Activated naive CD4-positive, alpha-beta T cell treated with anti-CD3 and anti-CD28 coated beads, Interleukin-2, amount 50 U/mL, for 24 hours (primary cell): Measurements from ENCODE around the gene NUDT1.
"Not testable (repeated sequence)": the region's sequence is repeated elsewhere in the genome, so short reads cannot be mapped to it uniquely, and the experiment has no call there.

ENCODE experiments used
- H3K27ac Mint-ChIP-seq: one replicate; pipeline ENCODE4 v1.8.0; 2021; ENCODE audit warnings: mild to moderate bottlenecking, mixed read lengths
- H3K27me3 Mint-ChIP-seq: one replicate; pipeline ENCODE4 v1.8.0; 2021; ENCODE audit warnings: mixed read lengths
- H3K36me3 Mint-ChIP-seq: one replicate; pipeline ENCODE4 v1.8.0; 2021; ENCODE audit warnings: mixed read lengths
- H3K4me1 Mint-ChIP-seq: one replicate; pipeline ENCODE4 v1.8.0; 2021; ENCODE audit warnings: mixed read lengths
- H3K4me3 Mint-ChIP-seq: one replicate; pipeline ENCODE4 v1.8.0; 2021; ENCODE audit warnings: mild to moderate bottlenecking, mixed read lengths
- H3K9me3 Mint-ChIP-seq: one replicate; pipeline ENCODE4 v1.8.0; 2021; ENCODE audit warnings: mixed read lengths

Gene NUDT1

GRCh38 chr7:2258661-2259365 lies 16.8 kb downstream of the NUDT1 start:
- H3K27ac Mint-ChIP-seq: no peak overlapping the region
- peaks cover 9% of the 10 kb centered on the region for H3K4me1 Mint-ChIP-seq
- no peaks in the 10 kb centered on the region for H3K27me3 Mint-ChIP-seq
- H3K36me3 Mint-ChIP-seq: peaks cover 2% of the 10 kb centered on the region
- no peak overlapping the region for H3K4me3 Mint-ChIP-seq
- no peaks in the 10 kb centered on the region for H3K9me3 Mint-ChIP-seq

GRCh38 chr7:2259480-2259879 lies 17.5 kb downstream of the NUDT1 start:
- no peaks in the 10 kb centered on the region for H3K27me3 Mint-ChIP-seq
- H3K9me3 Mint-ChIP-seq: no peaks in the 10 kb centered on the region
- no peak overlapping the region for H3K27ac Mint-ChIP-seq
- peaks cover 5% of the 10 kb centered on the region for H3K36me3 Mint-ChIP-seq
- no peak overlapping the region for H3K4me3 Mint-ChIP-seq
- peaks cover 9% of the 10 kb centered on the region for H3K4me1 Mint-ChIP-seq

- Mint-ChIP-seq H3K27ac (no peak overlapping the region), H3K4me1 (peaks cover 9% of the 10 kb centered on the region), H3K27me3 (no peaks in the 10 kb centered on the region), H3K4me3 (no peak overlapping the region), H3K9me3 (no peaks in the 10 kb centered on the region), H3K36me3 (peaks cover 5% of the 10 kb centered on the region)
Observed at GRCh38 chr7:2260820-2261219, 18.8 kb downstream of the NUDT1 start.

GRCh38 chr7:2261611-2262010 lies 19.6 kb downstream of the NUDT1 start:
- Mint-ChIP-seq H3K9me3 (no peaks in the 10 kb centered on the region), H3K36me3 (peaks cover 5% of the 10 kb centered on the region), H3K4me3 (peak overlapping the region; percentile 66), H3K27me3 (no peaks in the 10 kb centered on the region), H3K4me1 (peaks cover 9% of the 10 kb centered on the region), H3K27ac (peak overlapping the region; percentile 92)

DNA sequence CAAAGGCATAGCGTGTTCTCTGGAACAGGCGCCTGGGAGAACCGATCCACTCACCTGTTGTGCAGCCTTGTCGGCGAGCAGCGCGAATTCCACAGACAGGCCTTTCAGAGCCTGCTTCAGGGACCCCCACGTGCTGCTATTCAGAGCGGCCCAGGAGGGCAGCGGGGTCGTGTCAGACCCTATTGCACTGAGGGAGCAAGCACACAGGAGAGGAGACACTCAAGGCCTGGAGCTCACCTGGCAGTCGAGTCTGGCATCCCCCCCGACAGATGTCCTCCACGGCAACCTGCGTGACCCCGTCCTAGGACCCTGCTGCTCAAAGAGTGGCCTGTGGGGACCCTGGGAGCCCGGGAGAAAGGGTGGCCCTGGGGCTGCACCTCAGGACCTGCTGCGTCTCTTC lies 21.1 kb downstream of the NUDT1 start:
- peaks cover 5% of the 10 kb centered on the region for H3K36me3 Mint-ChIP-seq
- no peaks in the 10 kb centered on the region for H3K9me3 Mint-ChIP-seq
- H3K4me3 Mint-ChIP-seq: no peak overlapping the region
- H3K27ac Mint-ChIP-seq: no peak overlapping the region
- no peaks in the 10 kb centered on the region for H3K27me3 Mint-ChIP-seq
- peaks cover 9% of the 10 kb centered on the region for H3K4me1 Mint-ChIP-seq

- no peak overlapping the region for H3K4me3 Mint-ChIP-seq
- H3K4me1 Mint-ChIP-seq: peaks cover 9% of the 10 kb centered on the region
- no peaks in the 10 kb centered on the region for H3K27me3 Mint-ChIP-seq
- H3K27ac Mint-ChIP-seq: no peak overlapping the region
- no peaks in the 10 kb centered on the region for H3K9me3 Mint-ChIP-seq
- peaks cover 5% of the 10 kb centered on the region for H3K36me3 Mint-ChIP-seq
Observed at GRCh38 chr7:2264158-2264557, 22.1 kb downstream of the NUDT1 start.

- Mint-ChIP-seq H3K36me3 (peaks cover 5% of the 10 kb centered on the region), H3K27me3 (no peaks in the 10 kb centered on the region), H3K9me3 (no peaks in the 10 kb centered on the region), H3K27ac (no peak overlapping the region), H3K4me1 (peaks cover 2% of the 10 kb centered on the region), H3K4me3 (no peak overlapping the region)
Observed at GRCh38 chr7:2266911-2267310, 24.9 kb downstream of the NUDT1 start.

GRCh38 chr7:2269089-2269990 lies 27.3 kb downstream of the NUDT1 start:
- not testable (repeated sequence) for H3K4me3 Mint-ChIP-seq, H3K27me3 Mint-ChIP-seq, H3K4me1 Mint-ChIP-seq, H3K27ac Mint-ChIP-seq, H3K36me3 Mint-ChIP-seq, H3K9me3 Mint-ChIP-seq

GRCh38 chr7:2269991-2270460 lies 28.0 kb downstream of the NUDT1 start:
- no peaks in the 10 kb centered on the region for H3K4me1 Mint-ChIP-seq
- no peak overlapping the region for H3K27ac Mint-ChIP-seq
- no peaks in the 10 kb centered on the region for H3K9me3 Mint-ChIP-seq
- no peak overlapping the region for H3K4me3 Mint-ChIP-seq
- H3K36me3 Mint-ChIP-seq: peaks cover 3% of the 10 kb centered on the region
- no peaks in the 10 kb centered on the region for H3K27me3 Mint-ChIP-seq

- no peaks in the 10 kb centered on the region for H3K27me3 Mint-ChIP-seq
- H3K9me3 Mint-ChIP-seq: no peaks in the 10 kb centered on the region
- H3K4me3 Mint-ChIP-seq: no peak overlapping the region
- H3K36me3 Mint-ChIP-seq: peaks cover 3% of the 10 kb centered on the region
- H3K4me1 Mint-ChIP-seq: no peaks in the 10 kb centered on the region
- H3K27ac Mint-ChIP-seq: no peak overlapping the region
Observed at GRCh38 chr7:2270495-2270894, 28.5 kb downstream of the NUDT1 start.

GRCh38 chr7:2271273-2272026 lies 29.4 kb downstream of the NUDT1 start:
- Mint-ChIP-seq H3K9me3 (no peaks in the 10 kb centered on the region), H3K4me3 (no peak overlapping the region), H3K27ac (no peak overlapping the region), H3K4me1 (no peaks in the 10 kb centered on the region), H3K36me3 (peaks cover 3% of the 10 kb centered on the region), H3K27me3 (no peaks in the 10 kb centered on the region)

- H3K27ac Mint-ChIP-seq: no peak overlapping the region
- no peaks in the 10 kb centered on the region for H3K27me3 Mint-ChIP-seq
- H3K36me3 Mint-ChIP-seq: peaks cover 3% of the 10 kb centered on the region
Observed at GRCh38 chr7:2272031-2272430, 30.0 kb downstream of the NUDT1 start.

DNA sequence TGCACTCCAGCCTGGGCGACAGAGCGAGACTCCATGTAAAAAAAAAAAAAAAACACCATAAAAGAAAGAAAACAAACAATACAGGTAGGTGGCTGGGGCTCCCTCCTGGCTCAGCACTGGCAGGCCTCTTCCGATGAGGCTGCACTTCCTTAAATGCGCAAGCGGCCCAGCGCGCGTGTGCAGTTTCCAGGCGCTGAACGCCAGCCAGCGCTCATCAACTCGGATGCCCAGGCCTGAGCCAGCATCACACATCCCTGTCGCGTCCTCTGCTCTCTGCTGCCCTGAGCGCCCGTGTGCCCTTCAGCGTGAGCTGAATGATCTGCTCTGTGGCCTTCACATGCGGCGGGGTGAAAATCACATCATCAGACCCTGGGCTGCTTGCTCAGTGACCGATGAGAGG lies 31.8 kb downstream of the NUDT1 start:
- Mint-ChIP-seq H3K36me3 (peaks cover 5% of the 10 kb centered on the region), H3K27ac (no peak overlapping the region), H3K4me3 (no peak overlapping the region), H3K9me3 (no peaks in the 10 kb centered on the region), H3K27me3 (no peaks in the 10 kb centered on the region), H3K4me1 (no peaks in the 10 kb centered on the region)

More at GRCh38 chr7:2272031-2272430, 30.0 kb downstream of the NUDT1 start:
- Mint-ChIP-seq H3K9me3 (no peaks in the 10 kb centered on the region), H3K4me1 (no peaks in the 10 kb centered on the region), H3K4me3 (no peak overlapping the region)

DNA sequence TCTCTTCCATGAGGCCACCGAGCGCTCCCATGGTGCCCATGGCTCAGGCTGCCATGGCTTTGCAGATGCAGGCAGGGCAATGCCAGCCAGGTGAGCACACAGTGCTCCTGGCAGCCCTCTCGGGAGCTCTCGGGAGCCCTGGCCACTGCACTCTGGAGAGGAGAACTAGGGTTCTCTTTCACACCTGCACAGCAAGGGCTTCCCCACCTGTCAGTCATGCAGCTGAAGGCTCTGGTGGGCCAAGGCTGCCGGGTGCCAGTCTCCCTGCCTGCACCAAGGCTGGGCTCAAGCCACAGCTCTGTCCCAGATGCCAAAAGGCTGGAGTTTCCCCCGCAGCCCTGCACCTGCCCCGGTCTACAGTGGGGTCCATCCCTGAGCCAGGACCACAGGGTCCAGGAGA lies 32.6 kb downstream of the NUDT1 start:
- H3K27ac Mint-ChIP-seq: no peak overlapping the region
- no peaks in the 10 kb centered on the region for H3K27me3 Mint-ChIP-seq
- peaks cover under 1% of the 10 kb centered on the region for H3K4me1 Mint-ChIP-seq
- peaks cover 3% of the 10 kb centered on the region for H3K36me3 Mint-ChIP-seq
- H3K4me3 Mint-ChIP-seq: no peak overlapping the region
- no peaks in the 10 kb centered on the region for H3K9me3 Mint-ChIP-seq

DNA sequence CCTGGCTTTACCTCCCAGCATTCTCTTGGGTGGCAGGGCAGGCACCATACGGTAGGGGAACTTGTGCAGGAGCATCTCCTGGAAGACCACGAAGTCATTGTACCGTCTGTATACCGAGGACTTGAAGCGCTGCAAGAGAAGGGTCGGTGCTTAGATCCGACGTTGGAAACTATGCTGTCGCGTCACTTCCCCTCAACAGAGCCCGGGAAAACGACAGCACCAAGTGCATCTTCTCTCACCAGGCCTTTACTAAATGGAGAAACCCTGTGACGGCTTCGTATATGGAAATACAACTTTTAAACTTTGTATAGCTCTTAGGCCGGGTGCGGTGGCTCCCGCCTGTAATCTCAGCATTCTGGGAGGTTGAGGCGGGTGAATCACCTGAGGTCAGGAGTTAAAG lies 33.1 kb downstream of the NUDT1 start:
- Mint-ChIP-seq H3K4me3 (no peak overlapping the region), H3K9me3 (no peaks in the 10 kb centered on the region), H3K27me3 (no peaks in the 10 kb centered on the region), H3K4me1 (peaks cover 4% of the 10 kb centered on the region), H3K36me3 (peaks cover 3% of the 10 kb centered on the region), H3K27ac (no peak overlapping the region)
